NCI-H2196 (cell line): ENCODE measurements around the gene SLC41A1.
A peak's percentile ranks its signal among the peaks of the same experiment; 100 is the strongest.
"Not testable (repeated sequence)": the region's sequence is repeated elsewhere in the genome, so short reads cannot be mapped to it uniquely, and the experiment has no call there.

Experiments
- DNase-seq: peaks from one replicate; lab custom pipeline; 2025; ENCODE audit not compliant: unreplicated experiment; lab: John Stamatoyannopoulos, UW

Gene SLC41A1

DNA sequence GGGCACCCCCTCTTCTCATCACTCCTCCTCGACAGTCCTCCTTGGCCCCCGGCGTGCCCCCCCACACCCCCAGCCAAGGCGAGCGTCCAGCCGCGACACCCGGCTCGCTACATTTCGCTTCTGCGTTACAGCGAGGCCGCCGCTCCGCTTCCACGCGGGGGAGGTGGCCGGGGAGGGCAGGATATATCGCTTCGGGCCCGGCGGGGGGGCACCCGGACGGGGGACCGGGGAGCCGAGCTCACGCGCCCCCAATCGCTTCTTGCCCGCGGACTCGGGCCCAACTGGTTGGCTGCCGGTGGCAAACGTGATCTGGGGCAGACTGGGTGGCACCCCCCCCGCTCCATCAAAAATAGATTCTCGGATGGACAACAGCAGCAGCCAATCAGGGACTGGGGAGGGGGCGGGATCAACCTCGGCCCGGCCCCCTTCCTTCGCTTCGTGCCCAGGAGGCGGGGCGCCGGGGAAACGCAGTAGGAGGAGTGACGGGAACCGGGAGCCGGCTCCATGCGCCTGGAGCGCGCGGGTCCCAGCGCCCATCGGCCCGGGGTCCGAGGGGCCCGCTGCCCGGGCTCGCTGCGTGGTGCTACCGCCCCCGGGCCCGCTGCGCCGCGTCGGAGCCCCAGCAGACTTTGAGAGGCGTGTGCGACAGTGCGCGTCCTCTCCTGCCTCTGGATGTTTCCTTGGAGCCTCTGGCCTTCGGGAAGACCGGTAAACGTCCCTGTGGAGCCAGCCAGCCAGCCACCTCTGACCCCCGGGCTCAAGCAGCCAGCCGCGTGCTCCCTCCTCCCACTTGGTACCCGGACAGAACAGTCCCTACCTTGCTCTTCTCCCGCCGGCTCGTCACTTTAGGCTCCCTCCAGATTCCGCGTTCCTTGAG, at the start of gene SLC41A1:
Gene SLC41A1 (minus strand): TSS at position 321 of the 877 bp plus-strand sequence. CDS start 2,757 bp downstream, outside the sequence.
- DNase-seq: peak; percentile 91

DNA sequence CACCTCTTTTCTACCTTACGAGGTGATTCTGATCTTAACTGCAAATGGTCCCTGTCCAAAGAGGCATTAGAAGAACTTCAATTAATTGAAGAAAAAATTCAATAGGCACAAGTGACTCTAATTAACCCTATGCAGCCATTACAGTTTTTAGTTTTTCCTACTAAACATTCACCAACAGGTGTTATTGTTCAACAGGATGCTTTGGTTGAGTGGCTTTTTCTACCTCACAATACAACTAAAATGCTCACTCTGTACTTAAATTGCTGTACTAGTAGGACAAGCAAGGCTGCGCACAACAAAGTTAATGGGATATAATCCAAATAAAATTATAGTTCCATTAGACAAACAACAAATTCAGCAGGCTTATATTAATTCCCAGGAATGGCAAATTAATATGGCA, 48.5 kb upstream of the SLC41A1 start:
- no peak for DNase-seq

DNA sequence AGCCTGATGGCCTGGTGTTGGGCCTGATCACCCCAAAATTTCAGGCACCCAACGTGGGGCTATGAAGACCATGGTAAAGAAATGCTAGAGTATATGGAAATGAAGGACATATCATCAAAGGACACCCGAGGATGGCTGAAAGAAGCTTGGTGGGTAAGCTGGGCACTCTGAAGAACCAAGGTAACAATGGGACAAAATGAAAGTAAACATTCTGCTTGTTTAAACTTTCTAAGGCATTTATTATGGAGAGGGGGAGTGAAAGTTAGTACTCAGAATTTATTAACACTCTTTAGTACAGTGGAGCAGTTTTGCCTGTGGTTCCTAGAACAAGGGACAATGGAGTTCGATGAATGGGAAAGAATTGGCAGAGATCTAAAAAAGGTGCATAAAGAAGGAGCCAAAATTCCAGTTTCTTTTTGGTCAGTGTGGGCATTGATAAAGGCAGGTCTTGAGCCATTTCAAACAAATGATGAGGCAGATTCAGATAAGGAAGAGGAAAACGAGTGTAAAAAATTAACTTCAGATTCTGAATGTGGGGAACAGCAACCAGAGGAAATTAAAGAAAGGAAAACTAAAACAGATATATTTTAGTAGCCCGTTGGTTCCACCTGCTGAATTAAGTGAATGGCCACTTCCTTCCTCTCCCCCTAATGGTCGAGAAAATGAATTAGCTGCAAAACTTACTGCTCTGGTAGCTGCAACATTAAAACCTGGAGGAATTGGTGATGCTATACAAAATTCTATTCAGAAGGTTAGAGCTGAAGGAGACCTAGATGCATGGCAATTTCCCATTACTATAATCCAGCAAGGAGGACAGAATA, 45.4 kb upstream of the SLC41A1 start:
- DNase-seq: no peak

GRCh38 chr1:205857501-205857900, 44.5 kb upstream of the SLC41A1 start:
- DNase-seq: not testable (repeated sequence)

DNA sequence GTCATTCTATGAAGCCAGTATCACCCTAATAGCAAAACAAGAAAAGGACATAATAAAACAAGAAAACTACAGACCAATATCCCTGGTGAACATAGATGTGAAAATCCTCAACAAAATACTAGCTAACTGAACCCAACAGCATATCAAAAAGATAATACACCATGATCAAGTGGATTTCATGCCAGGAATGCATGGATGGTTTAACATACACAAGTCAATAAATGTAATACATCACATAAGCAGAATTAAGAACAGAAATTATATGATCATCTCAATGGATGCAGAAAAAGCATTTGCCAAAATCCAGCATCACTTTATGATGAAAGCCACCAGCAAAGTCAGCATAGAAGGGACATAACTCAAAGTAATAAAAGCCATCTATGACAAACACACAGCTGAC, 43.4 kb upstream of the SLC41A1 start:
- DNase-seq: no peak

GRCh38 chr1:205852969-205853368, 40.0 kb upstream of the SLC41A1 start:
- DNase-seq: no peak

DNA sequence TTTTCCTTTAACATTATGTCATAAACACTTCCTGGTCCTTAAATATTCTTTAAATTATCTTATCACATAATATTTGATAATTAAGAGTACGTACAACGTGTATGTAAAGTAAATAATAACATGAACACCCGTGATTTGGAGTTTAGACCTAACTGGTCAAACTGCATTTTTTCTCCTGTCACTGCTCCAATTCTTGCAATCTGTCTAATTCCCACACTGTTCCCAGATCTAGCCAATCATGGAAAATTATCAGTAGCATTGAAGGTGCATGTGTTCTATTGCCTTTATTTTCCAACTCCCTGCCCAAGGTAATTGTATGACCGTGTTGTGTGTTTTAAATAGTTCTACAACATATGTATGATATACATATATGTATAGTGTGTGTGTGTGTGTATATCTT, 39.0 kb upstream of the SLC41A1 start:
- no peak for DNase-seq

- DNase-seq: no peak
Observed at GRCh38 chr1:205849619-205850355, 36.8 kb upstream of the SLC41A1 start, which contains the start of gene PM20D1. Gene PM20D1, minus strand, starts transcription at chr1:205850132. Its CDS starts 60 bp downstream, at chr1:205850072.

GRCh38 chr1:205843036-205843859, 30.2 kb upstream of the SLC41A1 start:
- DNase-seq: peak; percentile 17

GRCh38 chr1:205842229-205842628, 29.2 kb upstream of the SLC41A1 start:
- no peak for DNase-seq

DNA sequence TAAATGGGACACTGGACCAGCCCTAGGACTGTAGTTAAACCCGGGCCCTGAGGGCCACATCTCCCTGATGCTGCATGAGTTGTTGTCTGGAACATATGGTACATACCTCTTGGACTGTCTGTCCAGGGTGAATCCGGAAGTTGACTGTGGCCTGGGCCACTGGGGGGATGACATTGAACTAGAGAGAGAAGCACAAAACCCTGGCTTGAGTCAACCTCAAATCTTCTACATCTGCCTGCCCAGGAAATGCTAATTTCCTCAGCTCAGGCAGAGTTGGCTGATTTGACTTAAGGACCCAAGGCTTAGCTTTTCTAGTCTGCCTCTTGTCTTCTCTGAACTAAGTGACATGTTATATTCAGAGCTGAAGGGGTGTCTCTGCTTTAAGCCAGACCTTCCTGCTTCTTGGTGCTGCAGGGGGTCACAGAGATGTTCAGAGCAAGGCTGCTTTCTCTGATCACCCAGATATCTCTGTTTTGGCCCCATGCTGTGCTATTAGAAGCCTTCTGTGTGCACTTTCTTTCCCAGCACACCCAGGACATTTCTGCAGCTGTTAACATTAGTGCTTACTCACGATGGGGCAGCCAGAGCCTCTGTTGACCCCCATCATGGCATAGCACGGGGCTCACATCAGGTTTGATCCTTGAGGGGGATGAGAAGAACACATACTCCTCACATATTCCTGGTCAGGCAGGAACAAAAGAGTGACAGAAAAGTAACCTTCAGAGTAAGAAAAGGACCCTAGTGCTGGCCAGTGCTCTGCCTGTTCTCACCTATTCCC, 27.3 kb upstream of the SLC41A1 start:
- no peak for DNase-seq

DNA sequence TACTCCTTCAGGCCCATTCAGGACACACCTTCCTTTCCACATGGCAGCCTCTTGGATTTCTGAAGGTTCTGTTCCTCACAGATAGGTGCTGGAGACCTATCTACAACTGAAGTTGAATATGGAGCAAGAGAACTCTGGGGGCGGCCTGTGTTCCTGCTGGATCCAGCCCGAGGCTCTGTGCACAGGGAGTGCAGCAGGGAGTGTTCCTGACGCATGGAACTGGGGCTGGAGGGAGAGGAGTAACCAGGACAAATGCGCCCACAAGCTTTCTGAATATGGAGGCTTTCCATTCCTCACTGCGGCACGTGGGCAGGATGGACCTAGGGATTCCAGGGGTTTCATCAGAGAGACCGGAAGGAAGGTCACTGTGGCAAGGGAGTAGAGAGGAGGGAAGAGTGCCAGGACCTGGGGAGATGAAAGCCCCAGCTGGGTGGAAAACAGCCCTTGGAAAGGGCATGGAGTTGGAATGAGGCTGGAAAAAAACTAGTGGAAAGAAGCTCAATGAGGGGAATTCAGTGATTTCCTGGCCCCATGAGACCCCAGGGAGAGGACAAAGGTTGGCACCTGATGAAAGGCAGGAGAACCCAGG, 24.5 kb upstream of the SLC41A1 start:
- DNase-seq: no peak

GRCh38 chr1:205834751-205835150, 21.8 kb upstream of the SLC41A1 start:
- DNase-seq: no peak

DNA sequence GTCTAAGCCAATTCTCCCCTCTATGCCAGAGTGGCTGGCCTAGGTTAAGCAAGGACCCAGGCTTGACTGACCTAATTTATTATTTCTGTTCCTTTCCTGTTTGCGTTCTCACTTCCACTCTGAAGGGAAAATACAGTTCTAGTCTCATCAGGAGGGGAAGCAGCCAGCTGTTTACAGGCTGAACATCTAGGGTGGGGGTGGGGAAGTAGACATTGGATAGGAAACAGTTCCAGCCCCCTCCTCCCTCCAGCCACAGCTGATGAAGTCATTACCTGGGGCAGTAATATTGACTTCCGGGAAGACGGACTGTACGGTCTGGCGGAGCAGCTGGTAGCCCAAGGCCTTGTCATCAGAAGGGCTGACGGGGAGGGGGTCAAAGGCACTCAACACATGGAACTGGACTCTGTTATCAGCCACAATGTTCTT, 19.3 kb upstream of the SLC41A1 start:
- DNase-seq: no peak

DNA sequence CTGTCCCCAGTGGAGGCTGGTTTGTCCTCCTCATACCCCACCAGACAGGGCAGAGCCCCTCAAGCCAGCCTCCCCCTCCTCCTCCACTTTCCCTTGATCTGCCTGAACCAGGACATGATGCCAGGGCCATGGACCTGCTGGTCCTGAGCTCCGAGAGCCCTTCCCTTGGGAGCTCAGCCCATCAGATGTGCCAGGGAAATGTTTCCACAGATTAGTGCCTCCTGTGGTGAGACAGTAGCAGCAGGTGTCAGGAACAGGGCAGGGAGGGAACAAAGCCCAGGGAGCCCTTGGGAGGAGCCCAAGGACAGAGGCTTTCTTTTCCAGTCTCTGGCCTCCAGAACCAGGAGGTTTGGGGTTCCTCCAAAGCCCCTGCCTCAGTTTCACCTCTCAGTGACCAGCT, 14.6 kb upstream of the SLC41A1 start:
- DNase-seq: peak; percentile 9

GRCh38 chr1:205826995-205827394, 14.0 kb upstream of the SLC41A1 start:
- no peak for DNase-seq

- DNase-seq: no peak
Observed at GRCh38 chr1:205826016-205826806, 13.2 kb upstream of the SLC41A1 start.

- no peak for DNase-seq
Observed at GRCh38 chr1:205824180-205824579, 11.2 kb upstream of the SLC41A1 start.
